Testis (tissue), 2 donors: Measurements from ENCODE around the gene OR8D1.

Experiments used
- POLR2A ChIP-seq: fragments of 450-650 bp; IDR thresholded peaks from one replicate; pipeline ENCODE4 v1.6.1; 2017; ENCODE audit warnings: antibody characterized with exemption, mild to moderate bottlenecking, moderate library complexity
- TF ChIP-seq, protein P1 (sequence below), 3 experiments: fragments of 450-650 bp in 2 of 3; fragments of 200-600 bp in 1 of 3; sonication (generic) in 1 of 3; IDR thresholded peaks; one replicate each; pipeline ENCODE4 v1.5.1; 2016 to 2019; ENCODE audit warnings: antibody characterized with exemption in 3 of 3, mild to moderate bottlenecking in 2 of 3, moderate library complexity in 1 of 3

GRCh38 chr11:124329787-124330478, 16.2 kb upstream of the OR8D1 start:
- TF ChIP-seq, protein P1, sequence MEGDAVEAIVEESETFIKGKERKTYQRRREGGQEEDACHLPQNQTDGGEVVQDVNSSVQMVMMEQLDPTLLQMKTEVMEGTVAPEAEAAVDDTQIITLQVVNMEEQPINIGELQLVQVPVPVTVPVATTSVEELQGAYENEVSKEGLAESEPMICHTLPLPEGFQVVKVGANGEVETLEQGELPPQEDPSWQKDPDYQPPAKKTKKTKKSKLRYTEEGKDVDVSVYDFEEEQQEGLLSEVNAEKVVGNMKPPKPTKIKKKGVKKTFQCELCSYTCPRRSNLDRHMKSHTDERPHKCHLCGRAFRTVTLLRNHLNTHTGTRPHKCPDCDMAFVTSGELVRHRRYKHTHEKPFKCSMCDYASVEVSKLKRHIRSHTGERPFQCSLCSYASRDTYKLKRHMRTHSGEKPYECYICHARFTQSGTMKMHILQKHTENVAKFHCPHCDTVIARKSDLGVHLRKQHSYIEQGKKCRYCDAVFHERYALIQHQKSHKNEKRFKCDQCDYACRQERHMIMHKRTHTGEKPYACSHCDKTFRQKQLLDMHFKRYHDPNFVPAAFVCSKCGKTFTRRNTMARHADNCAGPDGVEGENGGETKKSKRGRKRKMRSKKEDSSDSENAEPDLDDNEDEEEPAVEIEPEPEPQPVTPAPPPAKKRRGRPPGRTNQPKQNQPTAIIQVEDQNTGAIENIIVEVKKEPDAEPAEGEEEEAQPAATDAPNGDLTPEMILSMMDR (IDR thresholded peaks at IDR 0.05): no peak
- no peak for TF ChIP-seq POLR2A
